GM19035 (cell line): ENCODE measurements around the gene HES5.

Experiments
- ATAC-seq: cut with Tn5 transposase; IDR thresholded peaks from one replicate; pipeline ENCODE4 v1.9.1; 2021; ENCODE audit not compliant: unreplicated experiment

The HES5 gene

GRCh38 chr1:2532485-2533160 lies 2.6 kb upstream of the HES5 start:
- no peak for ATAC-seq

GRCh38 chr1:2530513-2531361 lies 674 bp upstream of the HES5 start:
- ATAC-seq: no peak

GRCh38 chr1:2528966-2529783 lies 888 bp downstream of the HES5 start:
- no peak for ATAC-seq

- no peak for ATAC-seq
Measured at GRCh38 chr1:2528611-2528965, 1.5 kb downstream of the HES5 start.

- no peak for ATAC-seq
Measured at GRCh38 chr1:2528016-2528415, 2.0 kb downstream of the HES5 start.

GRCh38 chr1:2527556-2527860 lies 2.6 kb downstream of the HES5 start:
- ATAC-seq: no peak

- peak; percentile 26 for ATAC-seq
Measured at GRCh38 chr1:2526824-2527555, 3.1 kb downstream of the HES5 start.

- ATAC-seq: peak; percentile 83
Measured at GRCh38 chr1:2525920-2526823, 3.9 kb downstream of the HES5 start, which contains the start of gene PANK4. PANK4 (minus strand) TSS chr1:2526596; CDS start chr1:2526587, 9 bp downstream.

GRCh38 chr1:2525572-2525919 lies 4.5 kb downstream of the HES5 start:
- no peak for ATAC-seq

- ATAC-seq: no peak
Measured at GRCh38 chr1:2523891-2524609, 6.0 kb downstream of the HES5 start.

- ATAC-seq: no peak
Measured at GRCh38 chr1:2523191-2523890, 6.7 kb downstream of the HES5 start.

- no peak for ATAC-seq
Measured at GRCh38 chr1:2522230-2522629, 7.8 kb downstream of the HES5 start.

- no peak for ATAC-seq
Measured at GRCh38 chr1:2520806-2521205, 9.3 kb downstream of the HES5 start.

- ATAC-seq: no peak
Measured at GRCh38 chr1:2520206-2520605, 9.9 kb downstream of the HES5 start.

- no peak for ATAC-seq
Measured at GRCh38 chr1:2519729-2520128, 10.3 kb downstream of the HES5 start.

GRCh38 chr1:2519029-2519685 lies 10.9 kb downstream of the HES5 start:
- no peak for ATAC-seq

GRCh38 chr1:2518528-2518927 lies 11.5 kb downstream of the HES5 start:
- no peak for ATAC-seq

GRCh38 chr1:2517966-2518365 lies 12.1 kb downstream of the HES5 start:
- no peak for ATAC-seq
